OCI-LY1 (cell line): ENCODE data around the gene RGP1.

Experiments used
- H2AFZ ChIP-seq: fragments of 200-600 bp; sonication (generic), shearing (Covaris generic); 2 replicates; pipeline ENCODE4 v1.6.0; 2014; ENCODE audit warnings: antibody characterized with exemption, mild to moderate bottlenecking, low read length
- H3F3A ChIP-seq: fragments of 200-600 bp; sonication (generic), shearing (Covaris generic); 2 replicates; pipeline ENCODE4 v1.6.0; 2014; ENCODE audit warnings: mild to moderate bottlenecking, antibody characterized with exemption, low read length, moderate library complexity; ENCODE audit not compliant: insufficient read depth
- H3K27ac ChIP-seq: fragments of 200-600 bp; sonication (generic); 2 replicates; pipeline ENCODE4 v1.5.1; 2014; ENCODE audit warnings: low read length, mixed run types, mild to moderate bottlenecking, low read depth; ENCODE audit not compliant: poor library complexity, severe bottlenecking
- H3K27me3 ChIP-seq: fragments of 200-600 bp; sonication (generic); 2 replicates; pipeline ENCODE4 v1.6.0; 2014; ENCODE audit warnings: antibody characterized with exemption, mild to moderate bottlenecking, low read length, moderate library complexity; ENCODE audit not compliant: insufficient read depth
- H3K36me3 ChIP-seq: fragments of 200-600 bp; sonication (generic); 2 replicates; pipeline ENCODE4 v1.6.1; 2014; ENCODE audit warnings: mild to moderate bottlenecking, antibody characterized with exemption, low read length, moderate library complexity, mixed read lengths; ENCODE audit not compliant: insufficient read depth
- H3K4me1 ChIP-seq: fragments of 200-600 bp; sonication (generic); 2 replicates; pipeline ENCODE4 v1.5.1; 2014; ENCODE audit warnings: mild to moderate bottlenecking, low read length, moderate library complexity; ENCODE audit not compliant: insufficient read depth, severe bottlenecking
- H3K4me2 ChIP-seq: fragments of 200-600 bp; sonication (generic), shearing (Covaris generic); 2 replicates; pipeline ENCODE4 v1.6.1; 2014; ENCODE audit warnings: low read length
- H3K4me3 ChIP-seq: fragments of 200-600 bp; sonication (generic); 2 replicates; pipeline ENCODE4 v1.5.1; 2014; ENCODE audit warnings: low read length, low read depth, mild to moderate bottlenecking, mixed read lengths; ENCODE audit not compliant: poor library complexity, severe bottlenecking
- H3K79me2 ChIP-seq: fragments of 200-600 bp; shearing (Covaris generic); 2 replicates; pipeline ENCODE4 v1.6.1; 2016; ENCODE audit warnings: mixed run types, low read length, mixed read lengths; ENCODE audit not compliant: insufficient read depth
- H3K9ac ChIP-seq: fragments of 200-600 bp; sonication (generic), shearing (Covaris generic); 2 replicates; pipeline ENCODE4 v1.6.1; 2014; ENCODE audit warnings: mild to moderate bottlenecking, low read length, mixed read lengths
- H3K9me2 ChIP-seq: fragments of 200-600 bp; sonication (generic), shearing (Covaris generic); 2 replicates; pipeline ENCODE4 v1.6.1; 2014; ENCODE audit warnings: low read depth, mild to moderate bottlenecking, low read length, mixed read lengths
- H3K9me3 ChIP-seq: fragments of 200-600 bp; shearing (Covaris generic); 2 replicates; pipeline ENCODE4 v1.6.1; 2014; ENCODE audit warnings: low read length, mixed read lengths
- H4K20me1 ChIP-seq: fragments of 200-600 bp; sonication (generic), shearing (Covaris generic); 2 replicates; pipeline ENCODE4 v1.6.0; 2016; ENCODE audit warnings: mild to moderate bottlenecking, low read length; ENCODE audit not compliant: insufficient read depth
- EZH2 ChIP-seq: fragments of 200-600 bp; sonication (generic), shearing (Covaris generic); IDR thresholded peaks from 2 replicates; pipeline ENCODE4 v1.8.0; 2017; ENCODE audit warnings: borderline replicate concordance, mixed run types, mild to moderate bottlenecking, antibody characterized with exemption, low read length, moderate library complexity, mixed read lengths
- TF ChIP-seq, protein P1 (sequence below): fragments of 200-600 bp; sonication (generic), shearing (Covaris generic); IDR thresholded peaks from 2 replicates; pipeline ENCODE4 v1.5.1; 2017; ENCODE audit warnings: mild to moderate bottlenecking, antibody characterized with exemption, low read length, moderate library complexity, mixed read lengths

RGP1 gene

DNA sequence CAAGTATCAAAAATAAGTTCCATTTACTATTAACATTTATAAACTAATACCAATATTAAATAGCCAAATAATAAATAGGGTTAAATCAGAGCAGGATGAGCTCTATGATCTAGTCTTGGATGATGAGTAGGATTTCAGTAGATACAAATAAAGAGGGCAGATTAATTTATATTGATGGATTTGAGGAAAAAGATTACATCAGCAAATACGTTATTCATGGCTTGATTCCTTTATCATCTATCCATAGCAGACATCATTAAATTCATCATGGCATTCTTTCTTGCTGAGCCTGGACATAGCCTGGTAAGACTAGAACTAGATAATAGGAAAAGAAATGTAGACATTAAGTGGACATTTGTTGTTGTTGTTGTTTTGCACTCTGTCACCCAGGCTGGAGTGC lies 18.4 kb downstream of the RGP1 start:
- no peak for TF ChIP-seq EZH2
- TF ChIP-seq, protein P1, sequence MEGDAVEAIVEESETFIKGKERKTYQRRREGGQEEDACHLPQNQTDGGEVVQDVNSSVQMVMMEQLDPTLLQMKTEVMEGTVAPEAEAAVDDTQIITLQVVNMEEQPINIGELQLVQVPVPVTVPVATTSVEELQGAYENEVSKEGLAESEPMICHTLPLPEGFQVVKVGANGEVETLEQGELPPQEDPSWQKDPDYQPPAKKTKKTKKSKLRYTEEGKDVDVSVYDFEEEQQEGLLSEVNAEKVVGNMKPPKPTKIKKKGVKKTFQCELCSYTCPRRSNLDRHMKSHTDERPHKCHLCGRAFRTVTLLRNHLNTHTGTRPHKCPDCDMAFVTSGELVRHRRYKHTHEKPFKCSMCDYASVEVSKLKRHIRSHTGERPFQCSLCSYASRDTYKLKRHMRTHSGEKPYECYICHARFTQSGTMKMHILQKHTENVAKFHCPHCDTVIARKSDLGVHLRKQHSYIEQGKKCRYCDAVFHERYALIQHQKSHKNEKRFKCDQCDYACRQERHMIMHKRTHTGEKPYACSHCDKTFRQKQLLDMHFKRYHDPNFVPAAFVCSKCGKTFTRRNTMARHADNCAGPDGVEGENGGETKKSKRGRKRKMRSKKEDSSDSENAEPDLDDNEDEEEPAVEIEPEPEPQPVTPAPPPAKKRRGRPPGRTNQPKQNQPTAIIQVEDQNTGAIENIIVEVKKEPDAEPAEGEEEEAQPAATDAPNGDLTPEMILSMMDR = no peak
- Histone ChIP-seq H3K4me3 (no peak overlapping the region), H3K4me1 (peaks cover 18% of the 10 kb centered on the region), H3K4me2 (no peak overlapping the region), H3K27me3 (no peaks in the 10 kb centered on the region), H2AFZ (no peak overlapping the region), H3K9me3 (no peaks in the 10 kb centered on the region), H3F3A (no peaks in the 10 kb centered on the region), H4K20me1 (no peaks in the 10 kb centered on the region), H3K79me2 (no peaks in the 10 kb centered on the region), H3K36me3 (peaks cover 3% of the 10 kb centered on the region; the same call in 1 of the 2 replicates), H3K9me2 (no peaks in the 10 kb centered on the region), H3K9ac (no peak overlapping the region), H3K27ac (no peak overlapping the region)

DNA sequence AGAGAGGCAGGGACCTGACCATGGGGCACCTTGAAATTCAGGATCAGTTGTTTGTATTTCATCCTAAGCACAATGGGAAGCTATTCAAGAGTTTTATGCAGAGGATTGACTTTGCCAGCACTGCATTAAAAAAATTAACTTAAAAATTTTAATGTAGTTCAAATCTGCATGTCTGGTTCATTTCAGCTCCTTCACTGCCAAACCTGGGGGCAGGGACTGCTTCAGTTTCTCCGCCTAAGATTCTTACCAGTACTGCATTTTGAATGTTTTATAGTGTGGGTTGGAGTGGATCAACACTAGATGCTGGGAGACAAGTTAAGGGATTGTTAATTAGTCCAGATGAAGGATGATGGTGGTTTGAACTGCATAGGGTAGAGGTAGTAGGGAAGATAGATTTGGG lies 20.7 kb downstream of the RGP1 start:
- Histone ChIP-seq H3K4me3 (no peak overlapping the region), H3K9ac (no peak overlapping the region), H3K27ac (no peak overlapping the region), H3K9me3 (no peaks in the 10 kb centered on the region), H2AFZ (no peak overlapping the region), H4K20me1 (no peaks in the 10 kb centered on the region), H3F3A (no peaks in the 10 kb centered on the region), H3K4me2 (no peak overlapping the region), H3K9me2 (no peaks in the 10 kb centered on the region), H3K79me2 (no peaks in the 10 kb centered on the region), H3K4me1 (peaks cover 20% of the 10 kb centered on the region), H3K27me3 (no peaks in the 10 kb centered on the region), H3K36me3 (peaks cover 3% of the 10 kb centered on the region; the same call in 1 of the 2 replicates)
- TF ChIP-seq, protein P1 = no peak
- TF ChIP-seq EZH2 = no peak

DNA sequence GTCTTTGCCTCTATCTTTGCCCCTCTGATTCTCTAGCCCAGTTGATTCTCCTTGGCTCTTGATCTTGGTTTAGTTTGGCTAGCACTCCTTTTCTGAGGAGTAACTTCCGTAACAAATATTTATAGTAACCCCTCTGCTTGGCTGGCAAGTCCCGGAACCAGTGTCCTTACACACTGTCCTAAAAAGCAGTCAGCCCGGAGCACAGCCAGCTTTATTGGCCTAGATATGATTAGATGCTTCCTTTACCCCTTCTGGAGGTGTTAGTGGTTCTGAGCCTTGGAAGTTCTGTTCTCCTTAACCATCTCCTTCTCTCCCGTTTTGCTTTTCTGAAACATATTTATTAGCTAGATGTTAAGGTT lies 22.0 kb downstream of the RGP1 start:
- H3K4me2 ChIP-seq = no peak overlapping the region
- H3K4me3 ChIP-seq = no peak overlapping the region
- H3K9ac ChIP-seq = no peak overlapping the region
- no peak overlapping the region for H2AFZ ChIP-seq
- H3K9me3 ChIP-seq = no peaks in the 10 kb centered on the region
- H3K9me2 ChIP-seq = no peaks in the 10 kb centered on the region
- no peaks in the 10 kb centered on the region for H3K36me3 ChIP-seq
- H3K27me3 ChIP-seq = no peaks in the 10 kb centered on the region
- no peaks in the 10 kb centered on the region for H4K20me1 ChIP-seq
- no peak for TF ChIP-seq EZH2
- no peaks in the 10 kb centered on the region for H3F3A ChIP-seq
- peaks cover 33% of the 10 kb centered on the region for H3K4me1 ChIP-seq
- H3K27ac ChIP-seq = no peak overlapping the region
- H3K79me2 ChIP-seq = no peaks in the 10 kb centered on the region

DNA sequence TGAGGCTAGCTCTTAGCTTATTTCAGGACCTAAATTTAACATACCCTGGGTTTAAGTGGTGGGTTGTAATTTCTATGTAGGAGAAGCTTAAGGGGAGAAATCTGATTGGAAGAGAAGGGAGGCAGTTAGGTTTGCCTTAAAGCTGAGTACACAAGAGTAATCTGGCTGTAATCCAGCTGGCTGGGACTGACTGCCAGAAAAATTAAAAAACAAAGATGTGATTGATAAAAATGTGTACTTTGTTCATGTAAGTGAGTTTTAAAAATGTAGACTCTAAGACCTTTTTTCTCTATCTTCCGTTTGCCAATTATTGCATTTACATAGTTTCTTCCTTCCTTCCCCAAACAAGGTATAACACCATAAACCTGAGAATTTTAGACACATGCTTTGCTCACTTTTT lies 22.4 kb downstream of the RGP1 start:
- Histone ChIP-seq H3K9me2 (no peaks in the 10 kb centered on the region), H3K36me3 (no peaks in the 10 kb centered on the region), H4K20me1 (no peaks in the 10 kb centered on the region), H3K27ac (no peak overlapping the region), H3K4me1 (peaks cover 38% of the 10 kb centered on the region), H3K4me2 (no peak overlapping the region), H3F3A (no peaks in the 10 kb centered on the region), H3K27me3 (no peaks in the 10 kb centered on the region), H3K4me3 (no peak overlapping the region), H2AFZ (no peak overlapping the region), H3K9ac (no peak overlapping the region), H3K79me2 (no peaks in the 10 kb centered on the region), H3K9me3 (no peaks in the 10 kb centered on the region)
- TF ChIP-seq EZH2 = no peak
- TF ChIP-seq, protein P1 = no peak
